WTC11 (cell line): ENCODE results near the gene SIT1.

Experiments
- CREB1 ChIP-seq: sonication (generic); formaldehyde crosslinking; IDR thresholded peaks from 2 replicates; pipeline ENCODE4 v1.8.0; 2023; ENCODE audit warnings: mild to moderate bottlenecking, missing genetic modification reagents
- CTCF ChIP-seq: fragments of 200-600 bp; IDR thresholded peaks from 2 replicates; pipeline ENCODE4 v1.8.0; 2022; ENCODE audit warnings: antibody characterized with exemption
- ESRRA ChIP-seq: sonication (generic); formaldehyde crosslinking; IDR thresholded peaks from 2 replicates; pipeline ENCODE4 v1.8.1; 2022; ENCODE audit warnings: mild to moderate bottlenecking, missing genetic modification reagents, borderline replicate concordance
- FOXP4 ChIP-seq: sonication (generic); formaldehyde crosslinking; IDR thresholded peaks from 2 replicates; pipeline ENCODE4 v1.8.0; 2022; ENCODE audit warnings: mild to moderate bottlenecking, missing genetic modification reagents
- JUN ChIP-seq: sonication (generic); formaldehyde crosslinking; IDR thresholded peaks from 2 replicates; pipeline ENCODE4 v1.8.0; 2023; ENCODE audit warnings: mild to moderate bottlenecking, missing genetic modification reagents
- SP1 ChIP-seq: sonication (generic); formaldehyde crosslinking; conservative IDR thresholded peaks from 2 replicates; pipeline ENCODE4 v1.8.1; 2022; ENCODE audit warnings: missing genetic modification reagents
- TCF7 ChIP-seq: sonication (generic); formaldehyde crosslinking; IDR thresholded peaks from 2 replicates; pipeline ENCODE4 v1.8.0; 2022; ENCODE audit warnings: mild to moderate bottlenecking, low read depth, missing genetic modification reagents, moderate library complexity
- ZNF425 ChIP-seq: fragments of 250-450 bp; sonication (Bioruptor Pico); conservative IDR thresholded peaks from 2 replicates; pipeline ENCODE4 v1.9.0; 2021; ENCODE audit warnings: mild to moderate bottlenecking
- TF ChIP-seq, protein P1 (sequence below): sonication (generic); formaldehyde crosslinking; IDR thresholded peaks from 2 replicates; pipeline ENCODE4 v1.8.0; 2022; ENCODE audit warnings: mild to moderate bottlenecking, missing genetic modification reagents

- TF ChIP-seq ESRRA (CRISPR knock-in tag) (no peak), ZNF425 (no peak), FOXP4 (CRISPR knock-in tag) (no peak), SP1 (no peak), CREB1 (no peak), CTCF (no peak), TCF7 (CRISPR knock-in tag) (no peak), JUN (CRISPR knock-in tag) (no peak)
- TF ChIP-seq, protein P1, sequence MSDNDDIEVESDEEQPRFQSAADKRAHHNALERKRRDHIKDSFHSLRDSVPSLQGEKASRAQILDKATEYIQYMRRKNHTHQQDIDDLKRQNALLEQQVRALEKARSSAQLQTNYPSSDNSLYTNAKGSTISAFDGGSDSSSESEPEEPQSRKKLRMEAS: no peak
These were observed 1.0 kb downstream of the SIT1 start for GRCh38 chr9:35649431-35650340.
